B cell (primary cell): ENCODE data around the gene PINK1. TPM values are rescaled to one million over a fixed set of nuclear protein-coding genes. Genes with fewer than 3 reads are reported as not detected.

Source experiments
- ATAC-seq: fragments of 200-7000 bp; cut with Tn5 transposase; one replicate; pipeline ENCODE4 v1.10.0; 2021; ENCODE audit warnings: low read depth, mild to moderate bottlenecking, moderate number of reproducible peaks, moderate library complexity
- CTCF ChIA-PET: fragments of 350-600 bp; sonication (Branson Sonifier 250); formaldehyde crosslinking; loops from one replicate; lab custom pipeline; 2021; ENCODE audit warnings: antibody characterized with exemption, inconsistent platforms; lab: Charles Lee
- POLR2A ChIA-PET: fragments of 350-600 bp; sonication (Branson Sonifier 250); formaldehyde crosslinking; loops from one replicate; lab custom pipeline; 2021; ENCODE audit warnings: antibody characterized with exemption; lab: Charles Lee
- DNase-seq: peaks from one replicate; pipeline ENCODE4 v3.0.0; 2013
- H2AFZ ChIP-seq: 2 replicates; pipeline ENCODE4 v1.6.1; 2012; ENCODE audit warnings: mild to moderate bottlenecking, low read depth, low read length; ENCODE audit not compliant: insufficient read depth, poor library complexity, severe bottlenecking
- H3K27ac ChIP-seq, 2 donors: 1 replicate in 1 of 2; 2 replicates in 1 of 2; pipeline ENCODE4 v1.5.1; 2012 to 2013; ENCODE audit warnings: low read length in 2 of 2, mild to moderate bottlenecking in 2 of 2, moderate library complexity in 1 of 2
- H3K27me3 ChIP-seq, 4 experiments: fragments of 200-600 bp in 1 of 4; sonication (generic) in 1 of 4; replicated peaks in 1 of 4; 1 replicate in 2 of 4; 2 replicates in 2 of 4; pipeline versions ENCODE4 v1.6.1 to v1.7.0; 2013 to 2016; ENCODE audit warnings: low read length in 3 of 4, mild to moderate bottlenecking in 2 of 4, mixed read lengths in 1 of 4, moderate library complexity in 1 of 4; ENCODE audit not compliant: insufficient read depth in 4 of 4, control insufficient read depth in 3 of 4; ENCODE audit errors: control extremely low read depth in 1 of 4
- H3K36me3 ChIP-seq, 2 experiments: replicated peaks in 1 of 2; 1 replicate in 1 of 2; 2 replicates in 1 of 2; pipeline versions ENCODE4 v1.6.1 to v1.7.1; 2013; ENCODE audit warnings: low read length in 1 of 2; ENCODE audit not compliant: insufficient read depth in 2 of 2, control insufficient read depth in 1 of 2; ENCODE audit errors: control extremely low read depth in 1 of 2, extremely low read depth in 1 of 2
- H3K4me1 ChIP-seq, 2 donors: fragments of 200-600 bp in 1 of 2; sonication (generic) in 1 of 2; 1 replicate in 1 of 2; 2 replicates in 1 of 2; pipeline versions ENCODE4 v1.5.1 to v1.6.1; 2013 to 2017; ENCODE audit warnings: low read length in 2 of 2; ENCODE audit not compliant: control insufficient read depth in 2 of 2, insufficient read depth in 2 of 2
- H3K4me2 ChIP-seq: replicated peaks from 2 replicates; pipeline ENCODE3; 2012; ENCODE audit warnings: mild to moderate bottlenecking, low read depth, low read length; ENCODE audit not compliant: poor library complexity, severe bottlenecking
- H3K4me3 ChIP-seq, 5 experiments: fragments of 200-600 bp in 1 of 5; sonication (generic) in 1 of 5; 1 replicate in 3 of 5; 2 replicates in 2 of 5; pipeline versions ENCODE4 v1.5.1 to v1.7.0; 2011 to 2016; ENCODE audit warnings: low read length in 4 of 5, mild to moderate bottlenecking in 4 of 5, low read depth in 2 of 5, control low read depth in 1 of 5, moderate library complexity in 1 of 5; ENCODE audit not compliant: insufficient read depth in 1 of 5; ENCODE audit errors: control extremely low read depth in 1 of 5, extremely low read depth in 1 of 5
- H3K79me2 ChIP-seq: fragments of 200-600 bp; sonication (generic); one replicate; pipeline ENCODE4 v1.6.0; 2016; ENCODE audit warnings: low read length; ENCODE audit not compliant: control insufficient read depth, insufficient read depth
- H3K9ac ChIP-seq: fragments of 200-600 bp; sonication (generic); 2 replicates; pipeline ENCODE4 v1.6.1; 2017; ENCODE audit warnings: mild to moderate bottlenecking, low read length, moderate library complexity
- H3K9me3 ChIP-seq, 3 donors: one replicate each; pipeline versions ENCODE4 v1.6.1 to v1.7.1; 2013; ENCODE audit warnings: low read length in 2 of 3; ENCODE audit not compliant: control insufficient read depth in 2 of 3, insufficient read depth in 1 of 3; ENCODE audit errors: control extremely low read depth in 1 of 3
- H4K20me1 ChIP-seq: 2 replicates; pipeline ENCODE4 v1.6.0; 2012; ENCODE audit warnings: mild to moderate bottlenecking, low read length; ENCODE audit not compliant: insufficient read depth, control insufficient read depth, poor library complexity, severe bottlenecking
- H3K27ac Mint-ChIP-seq: one replicate; pipeline ENCODE4 v1.8.0; 2021; ENCODE audit warnings: mixed read lengths
- H3K27me3 Mint-ChIP-seq: one replicate; pipeline ENCODE4 v1.8.0; 2021; ENCODE audit warnings: mixed read lengths
- H3K4me1 Mint-ChIP-seq: one replicate; pipeline ENCODE4 v1.8.0; 2021; ENCODE audit warnings: mixed read lengths
- H3K4me3 Mint-ChIP-seq: one replicate; pipeline ENCODE4 v1.8.0; 2021; ENCODE audit warnings: mixed read lengths
- H3K9me3 Mint-ChIP-seq: one replicate; pipeline ENCODE4 v1.8.0; 2022; ENCODE audit warnings: mixed read lengths; ENCODE audit not compliant: insufficient read depth
- EZH2 ChIP-seq: IDR thresholded peaks from 2 replicates; pipeline ENCODE4 v1.6.1; 2012; ENCODE audit warnings: borderline replicate concordance, low read depth, mild to moderate bottlenecking, moderate library complexity, low read length; ENCODE audit not compliant: insufficient read depth, poor library complexity, severe bottlenecking
- WGBS: methylation state at CpG from one replicate; pipeline ENCODE4 v1.1.5; 2013; ENCODE audit warnings: missing lambda C conversion rate; ENCODE audit not compliant: insufficient coverage; 5-methylcytosine and 5-hydroxymethylcytosine counted together
- intact Hi-C: fragments of 100-400 bp; cut with micrococcal nuclease; formaldehyde crosslinking; loops from one replicate; pipeline ENCODE4 v1.10.0; 2022
- polyA plus RNA-seq: library from polyadenylated mRNA; depleted of rRNA; stranded (reverse); fragments of >200 nt; gene quantifications from 2 replicates; pipeline ENCODE4 v1.2.3, GENCODE V29; 2012
- total RNA-seq, 2 donors: library from RNA; stranded (reverse); fragments of 120-200 nt in 1 of 2; gene quantifications; 1 replicate in 1 of 2; 2 replicates in 1 of 2; pipeline versions ENCODE4 v1.2.3 to v1.2.4, GENCODE V29; 2013 to 2022
- TF ChIP-seq, protein P1 (sequence below): fragments of 200-600 bp; IDR thresholded peaks from one replicate; pipeline ENCODE4 v1.8.0; 2022; ENCODE audit warnings: antibody characterized with exemption, mild to moderate bottlenecking

PINK1 gene
- total and polyA plus RNA-seq, 2 donors (not counting 1 experiment from before 2014, with no cell fraction given): 5.8 to 14.3 TPM

DNA sequence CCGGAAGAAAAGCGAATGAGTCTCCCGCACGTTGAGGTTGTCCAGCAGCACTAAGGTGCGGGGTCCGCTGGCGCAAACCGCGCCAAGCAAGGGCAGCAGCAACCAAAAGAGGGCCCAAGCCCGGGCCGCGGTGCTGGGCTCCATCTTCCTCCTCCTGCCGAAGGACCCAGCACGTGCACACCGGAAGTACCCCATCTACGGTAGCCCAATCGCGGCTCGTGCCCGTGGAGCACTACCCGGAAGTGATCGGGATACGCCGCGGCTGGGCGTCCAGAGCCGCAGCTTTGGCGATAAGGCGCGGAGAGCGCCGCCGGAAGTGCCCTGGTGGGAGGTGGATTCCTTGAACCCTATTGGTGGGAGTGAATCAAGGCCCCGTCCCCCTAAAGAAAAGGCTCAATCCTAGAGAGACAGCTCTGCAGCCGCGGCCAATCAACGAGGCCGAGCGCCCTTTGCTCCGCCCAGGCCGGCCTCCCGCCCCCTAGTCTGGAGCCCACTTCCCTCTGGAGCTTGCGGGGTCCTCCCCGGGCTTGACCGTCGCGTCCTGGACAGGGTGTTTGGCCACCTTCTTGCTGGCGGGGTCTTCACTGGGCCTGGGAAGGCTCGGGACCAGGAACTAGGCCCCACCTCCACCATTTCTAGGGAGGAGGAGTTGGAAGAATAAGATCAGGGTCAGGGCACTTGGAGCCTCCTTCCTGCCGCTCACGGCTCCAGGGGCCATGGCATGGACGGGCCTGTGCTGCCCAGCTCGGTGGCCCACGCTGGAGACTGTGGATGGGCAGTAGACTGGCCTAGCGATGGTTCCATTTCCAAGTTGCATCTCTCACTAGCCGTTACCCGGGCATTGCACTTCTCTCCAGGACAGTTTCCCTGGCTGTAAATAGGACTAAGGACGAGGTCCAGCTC is 28.2 kb downstream of the PINK1 start, which contains the start of gene DDOST:
Gene DDOST, minus strand, starts transcription at position 163 of the 903 bp plus-strand sequence. Its CDS starts 19 bp downstream, at position 144.
- H3K79me2 ChIP-seq: peaks cover 63% of the 10 kb centered on the region
- peak within 1 kb of the TSS; percentile 77 for H3K9ac ChIP-seq
- TF ChIP-seq, protein P1, sequence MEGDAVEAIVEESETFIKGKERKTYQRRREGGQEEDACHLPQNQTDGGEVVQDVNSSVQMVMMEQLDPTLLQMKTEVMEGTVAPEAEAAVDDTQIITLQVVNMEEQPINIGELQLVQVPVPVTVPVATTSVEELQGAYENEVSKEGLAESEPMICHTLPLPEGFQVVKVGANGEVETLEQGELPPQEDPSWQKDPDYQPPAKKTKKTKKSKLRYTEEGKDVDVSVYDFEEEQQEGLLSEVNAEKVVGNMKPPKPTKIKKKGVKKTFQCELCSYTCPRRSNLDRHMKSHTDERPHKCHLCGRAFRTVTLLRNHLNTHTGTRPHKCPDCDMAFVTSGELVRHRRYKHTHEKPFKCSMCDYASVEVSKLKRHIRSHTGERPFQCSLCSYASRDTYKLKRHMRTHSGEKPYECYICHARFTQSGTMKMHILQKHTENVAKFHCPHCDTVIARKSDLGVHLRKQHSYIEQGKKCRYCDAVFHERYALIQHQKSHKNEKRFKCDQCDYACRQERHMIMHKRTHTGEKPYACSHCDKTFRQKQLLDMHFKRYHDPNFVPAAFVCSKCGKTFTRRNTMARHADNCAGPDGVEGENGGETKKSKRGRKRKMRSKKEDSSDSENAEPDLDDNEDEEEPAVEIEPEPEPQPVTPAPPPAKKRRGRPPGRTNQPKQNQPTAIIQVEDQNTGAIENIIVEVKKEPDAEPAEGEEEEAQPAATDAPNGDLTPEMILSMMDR: peak; percentile 46
- no peak for TF ChIP-seq EZH2
- peaks cover 0 to 28% of the 10 kb centered on the region in 2 experiments for H3K36me3 ChIP-seq
- no peaks in the 10 kb centered on the region for H3K27me3 Mint-ChIP-seq
- intact Hi-C loops: loop anchor here (1.0 to 2.0 kb wide), 6 partner anchors 28 to 779 kb away; partner anchors contain the start of genes HP1BP3, MUL1, OTUD3 and PINK1
- H3K27ac ChIP-seq: peak within 1 kb of the TSS; percentile 56 to 76
- peak within 1 kb of the TSS; percentile 96 for H2AFZ ChIP-seq
- peak within 1 kb of the TSS; percentile 95 for H3K4me3 Mint-ChIP-seq
- peak within 1 kb of the TSS; percentile 50 to 97 (median 85) for H3K4me3 ChIP-seq
- WGBS: 3% methylated on average over 52 of the region's 58 CpGs
- peaks cover 39% of the 10 kb centered on the region for H3K4me1 Mint-ChIP-seq
- H3K27me3 ChIP-seq: no peaks in the 10 kb centered on the region
- peak within 1 kb of the TSS; percentile 98 for H3K27ac Mint-ChIP-seq
- peaks cover 19% of the 10 kb centered on the region for H4K20me1 ChIP-seq
- ChIA-PET POLR2A (interaction anchor here (0.7 to 1.5 kb wide), 2 partner anchors 27 to 56 kb away, joined by 3 to 5 read pairs; partner anchors contain the start of gene KIF17), CTCF (interaction anchor here (1.1 to 2.1 kb wide), 3 partner anchors 11 to 30 kb away, joined by 3 to 21 read pairs (median 3); partner anchors contain the start of gene PINK1)
- ATAC-seq (peak; percentile 96), DNase-seq (peak; percentile 96)
- H3K9me3 Mint-ChIP-seq: no peaks in the 10 kb centered on the region
- peak within 1 kb of the TSS; percentile 91 for H3K4me2 ChIP-seq
- H3K4me1 ChIP-seq: peaks cover 19 to 23% of the 10 kb centered on the region in 2 donors
- H3K9me3 ChIP-seq: no peaks in the 10 kb centered on the region
